GM18867 (cell line): ENCODE measurements around the gene CENPX.

Experiments used
- ATAC-seq: cut with Tn5 transposase; IDR thresholded peaks from one replicate; pipeline ENCODE4 v1.9.1; 2021; ENCODE audit warnings: mild to moderate bottlenecking, moderate library complexity; ENCODE audit not compliant: unreplicated experiment

Gene CENPX

GRCh38 chr17:82000803-82001570, 21.7 kb downstream of the CENPX start:
- ATAC-seq: no peak

- ATAC-seq: no peak
Observed at GRCh38 chr17:81999976-82000802, 22.5 kb downstream of the CENPX start.

DNA sequence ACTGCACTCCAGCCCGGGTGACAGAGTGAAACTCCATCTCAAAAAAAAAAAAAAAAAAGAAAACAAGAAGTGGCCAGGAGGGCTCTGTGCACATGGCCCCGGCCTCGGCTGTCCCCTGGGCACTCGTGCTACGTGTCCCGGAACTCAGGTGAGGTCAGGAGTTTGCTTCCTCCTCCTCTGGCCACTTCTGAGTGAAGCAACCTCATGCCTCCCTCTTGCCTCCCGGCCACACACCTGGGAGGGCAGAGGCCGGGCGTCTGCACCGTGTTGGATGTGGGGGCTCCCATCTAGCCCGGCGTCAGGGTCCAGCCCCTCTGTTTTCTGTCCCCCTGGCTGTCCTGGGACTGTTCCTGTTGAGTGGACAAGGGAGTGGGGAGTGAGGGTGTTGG, 23.1 kb downstream of the CENPX start:
- ATAC-seq: no peak

- no peak for ATAC-seq
Observed at GRCh38 chr17:81998691-81999438, 23.8 kb downstream of the CENPX start.

GRCh38 chr17:81998212-81998611, 24.5 kb downstream of the CENPX start:
- no peak for ATAC-seq

- ATAC-seq: no peak
Observed at GRCh38 chr17:81996757-81997441, 25.8 kb downstream of the CENPX start.

- ATAC-seq: no peak
Observed at GRCh38 chr17:81996232-81996756, 26.4 kb downstream of the CENPX start.

- ATAC-seq: no peak
Observed at GRCh38 chr17:81995463-81996231, 27.0 kb downstream of the CENPX start.

GRCh38 chr17:81994593-81995462, 27.9 kb downstream of the CENPX start:
- no peak for ATAC-seq

GRCh38 chr17:81993729-81994592, 28.7 kb downstream of the CENPX start:
- ATAC-seq: no peak

DNA sequence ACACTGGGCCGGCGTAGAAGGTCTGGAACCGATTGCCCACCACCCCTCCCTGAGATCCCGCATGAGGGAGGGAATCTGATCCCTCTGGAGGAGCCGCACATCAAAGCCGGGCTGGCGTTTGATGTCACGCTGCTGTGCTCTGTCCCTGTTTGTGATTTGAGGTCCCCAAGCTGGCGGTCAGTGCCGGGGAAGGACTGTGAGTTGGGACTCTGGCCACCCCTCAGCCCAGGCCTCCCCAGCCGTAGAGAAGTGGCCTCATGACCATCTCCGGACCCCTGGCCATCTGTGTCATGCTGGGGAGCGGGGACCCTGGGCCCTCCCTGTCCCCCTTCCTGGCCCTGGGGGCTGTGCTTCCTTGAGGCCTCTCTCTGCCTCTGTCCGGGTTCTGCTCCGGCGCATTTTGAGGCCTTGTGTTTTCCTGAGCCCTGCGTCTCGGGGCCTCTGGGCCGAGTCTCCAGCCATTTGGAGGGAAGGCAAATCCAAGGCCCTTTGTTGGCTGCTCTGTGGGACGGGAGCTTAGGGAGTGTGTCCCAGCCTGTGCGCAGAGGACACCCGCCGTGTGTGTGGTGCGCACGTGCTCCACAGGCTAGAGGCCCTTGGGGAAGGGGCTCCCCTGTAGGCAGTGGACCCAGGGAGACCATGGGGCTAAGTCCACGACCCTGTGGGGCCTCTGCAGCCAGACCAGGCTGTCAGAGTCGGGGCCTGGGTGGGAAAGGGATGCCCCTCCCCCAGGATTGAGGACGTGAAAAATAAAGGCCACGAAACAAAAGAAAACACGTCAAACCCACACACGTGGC, 30.2 kb downstream of the CENPX start:
- ATAC-seq: no peak

DNA sequence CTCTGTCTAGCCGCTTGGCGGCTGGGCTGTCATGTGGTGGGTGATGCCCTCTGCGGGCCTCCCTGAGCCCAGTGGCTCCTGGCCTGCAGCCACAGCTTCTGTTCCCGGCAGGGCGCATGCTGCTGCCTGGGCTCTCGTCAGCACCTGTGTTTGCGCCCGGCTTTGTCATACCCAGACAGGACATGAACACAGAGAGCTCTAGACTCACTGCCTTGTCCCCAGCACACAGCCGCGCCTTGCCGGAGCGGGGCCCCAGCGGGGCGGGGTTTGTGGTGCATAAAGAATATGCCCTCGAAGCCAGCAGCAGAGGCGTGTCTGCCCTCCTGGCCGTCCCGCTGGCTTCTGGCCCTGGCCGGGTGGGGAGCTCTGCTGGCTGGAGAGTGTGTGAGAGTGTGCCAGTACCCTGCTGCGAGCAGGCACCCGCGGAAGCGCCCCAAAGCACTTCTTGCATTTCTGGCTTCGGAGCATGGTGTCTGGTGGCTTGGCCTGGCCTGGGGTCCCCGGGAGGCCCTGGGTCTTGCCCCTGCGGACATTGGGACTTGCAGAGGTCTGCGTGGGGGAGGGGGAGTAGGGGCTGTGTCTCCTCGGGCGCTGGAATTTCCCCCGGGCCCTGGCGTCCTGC, 30.9 kb downstream of the CENPX start:
- ATAC-seq: no peak

GRCh38 chr17:81990836-81991683, 31.6 kb downstream of the CENPX start:
- ATAC-seq: no peak

DNA sequence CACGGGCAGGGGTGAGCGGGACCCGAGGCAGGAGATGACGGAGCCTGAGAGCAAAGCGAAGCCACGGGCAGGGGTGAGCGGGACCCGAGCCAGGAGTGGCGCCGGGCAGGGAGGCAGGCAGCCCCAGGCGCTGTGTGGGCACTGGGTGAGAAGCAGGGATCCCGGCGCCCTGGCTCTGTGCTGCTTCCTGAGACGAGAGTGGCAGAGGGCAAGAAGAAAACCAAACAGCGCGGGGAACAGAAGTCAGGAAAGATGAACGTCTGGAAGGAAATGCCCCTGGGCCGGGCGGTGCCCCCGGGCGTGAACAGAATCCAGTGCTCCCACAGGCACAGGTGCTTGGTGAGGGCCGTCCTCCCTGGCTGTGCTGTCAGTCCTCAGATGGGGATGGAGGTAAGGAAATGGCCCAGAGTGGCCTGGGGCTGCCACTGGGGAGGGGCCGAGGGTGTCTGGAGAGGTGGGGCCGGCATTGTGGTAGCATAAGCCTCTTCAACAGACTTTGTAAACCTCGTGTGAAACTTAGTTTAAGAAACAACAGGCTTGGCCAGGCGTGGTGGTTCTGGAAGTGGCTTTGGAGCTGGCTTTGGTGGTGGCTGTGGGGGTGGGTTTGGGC, 35.4 kb downstream of the CENPX start:
- no peak for ATAC-seq

DNA sequence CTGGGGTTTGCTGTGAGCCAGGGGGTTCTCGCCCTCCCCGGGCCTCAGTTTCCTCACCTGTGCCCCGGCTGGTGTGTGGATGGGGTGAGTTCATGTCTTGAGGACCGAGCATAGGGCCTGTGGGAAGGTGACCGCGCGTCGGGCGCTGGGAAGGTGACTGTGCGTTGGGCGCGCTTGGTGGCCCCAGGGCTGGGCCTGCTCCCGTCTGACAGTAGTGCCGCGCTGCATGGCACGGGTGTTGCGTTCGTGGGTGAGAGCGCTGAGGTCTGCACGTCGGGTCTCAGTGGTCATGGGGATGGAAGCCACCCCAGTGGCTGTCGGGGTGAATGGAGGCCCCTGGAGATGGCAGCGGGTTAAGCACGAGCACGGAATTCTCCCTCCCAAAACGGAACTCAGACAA, 36.1 kb downstream of the CENPX start:
- ATAC-seq: no peak
